HG03460 (cell line): ENCODE data around the gene LARGE2.
A peak's percentile ranks its signal among the peaks of the same experiment; 100 is the strongest.

Experiments
- ATAC-seq: cut with Tn5 transposase; IDR thresholded peaks from one replicate; pipeline ENCODE4 v1.9.1; 2021; ENCODE audit not compliant: unreplicated experiment

LARGE2 gene

DNA sequence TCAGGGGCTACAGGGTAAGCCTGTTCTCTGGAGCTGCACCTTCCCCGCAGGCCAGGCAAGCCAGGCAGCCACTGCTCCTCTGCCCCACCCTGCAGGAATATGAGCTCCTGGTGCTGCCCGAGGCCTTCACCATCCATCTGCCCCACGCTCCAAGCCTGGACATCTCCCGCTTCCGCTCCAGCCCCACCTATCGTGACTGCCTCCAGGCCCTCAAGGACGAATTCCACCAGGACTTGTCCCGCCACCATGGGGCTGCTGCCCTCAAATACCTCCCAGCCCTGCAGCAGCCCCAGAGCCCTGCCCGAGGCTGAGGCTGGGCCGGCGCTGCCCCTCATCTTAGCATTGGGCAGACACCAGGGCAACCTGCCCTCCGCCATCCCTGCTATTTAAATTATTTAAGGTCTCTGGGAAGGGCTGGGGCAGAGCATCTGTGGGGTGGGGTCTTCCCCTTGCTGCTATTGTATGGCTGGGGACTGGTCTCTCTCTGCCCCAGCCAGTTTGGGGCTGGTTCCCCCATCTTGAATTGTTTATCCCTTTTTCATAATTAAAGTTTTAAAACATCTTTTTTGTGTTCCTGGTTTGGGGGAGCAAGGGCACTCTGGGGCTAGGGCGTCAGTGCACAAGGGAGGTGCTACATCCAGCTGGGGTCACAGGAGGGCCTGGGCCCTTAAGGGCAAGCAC lies 6.2 kb downstream of the LARGE2 start:
- ATAC-seq = no peak

GRCh38 chr11:45929486-45930030 lies 7.1 kb downstream of the LARGE2 start:
- ATAC-seq = peak; percentile 13

DNA sequence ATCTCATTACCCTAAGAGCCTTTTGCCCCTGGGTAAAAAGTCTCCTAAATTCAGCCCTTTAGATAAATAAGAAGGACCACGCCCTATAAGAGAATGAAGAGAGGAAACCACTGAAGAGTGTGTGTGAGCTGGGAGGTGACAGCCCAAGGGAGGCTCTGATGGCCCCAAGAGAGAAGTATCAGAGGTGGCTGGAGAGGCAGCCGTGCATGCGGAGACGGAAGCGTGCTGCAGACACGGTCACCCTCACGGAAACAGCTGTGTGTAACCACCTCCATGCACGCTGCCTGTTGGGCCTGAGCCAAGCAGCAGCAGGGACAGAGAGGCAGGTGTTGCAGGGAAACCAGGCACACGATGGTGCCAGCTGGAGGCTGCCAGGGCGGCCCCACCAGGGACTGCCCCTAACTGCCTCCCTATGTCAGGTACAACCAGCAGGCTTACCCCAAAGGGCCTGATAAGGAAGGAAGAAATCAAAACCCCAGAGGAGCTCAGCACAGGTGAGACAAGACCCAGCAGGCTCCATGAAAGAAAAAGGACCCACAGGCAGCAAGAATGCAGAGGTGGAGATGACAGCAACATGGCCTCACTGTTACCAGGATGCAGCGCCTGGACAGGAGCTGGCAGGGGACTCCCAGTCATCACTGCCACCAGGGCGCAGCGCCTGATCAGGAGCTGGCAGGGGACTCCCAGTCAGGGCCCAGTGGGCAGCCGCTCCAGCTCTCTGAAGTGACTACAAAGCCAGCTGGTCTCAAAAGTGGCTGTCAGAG lies 7.8 kb downstream of the LARGE2 start:
- peak; percentile 88 for ATAC-seq

- no peak for ATAC-seq
Measured at GRCh38 chr11:45930951-45931570, 8.6 kb downstream of the LARGE2 start.

DNA sequence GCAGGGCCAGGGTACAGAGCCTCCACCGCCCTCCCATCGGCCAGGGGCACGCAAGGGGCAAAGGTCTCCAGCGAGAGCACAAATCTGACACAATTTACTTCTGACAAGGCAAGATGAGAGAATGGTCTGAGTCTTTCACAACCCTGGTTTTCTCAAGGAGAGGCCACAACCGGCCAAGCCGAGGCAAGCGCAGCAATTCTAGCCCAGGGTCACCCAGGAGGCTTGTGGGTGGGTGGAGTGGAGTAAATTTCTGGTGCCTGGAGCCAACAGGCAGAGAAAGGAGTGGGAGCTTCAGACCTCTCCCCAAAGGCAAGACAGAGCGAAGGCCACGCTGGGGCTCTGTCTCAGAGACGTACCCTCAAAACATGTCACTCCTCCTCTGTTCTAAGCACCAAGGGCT lies 9.3 kb downstream of the LARGE2 start:
- no peak for ATAC-seq

DNA sequence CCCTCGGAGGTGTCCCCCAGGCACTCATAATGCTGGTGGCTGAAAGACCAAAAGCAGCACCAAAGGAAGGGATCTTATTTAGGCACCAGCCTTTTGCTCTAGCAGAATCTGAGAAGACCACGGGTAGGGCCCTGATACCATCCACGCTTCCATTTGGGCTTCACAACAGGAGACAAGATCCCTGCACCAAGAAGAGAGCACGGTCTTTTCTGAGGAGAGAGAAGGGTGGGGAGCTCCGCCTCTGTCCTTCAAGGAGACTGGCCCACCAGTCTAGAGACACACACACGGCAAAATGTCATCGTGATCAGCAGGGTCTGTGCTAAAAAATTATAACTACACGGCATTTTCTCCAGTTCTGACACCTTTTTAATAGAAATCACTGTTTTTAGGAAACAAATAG lies 9.8 kb downstream of the LARGE2 start:
- ATAC-seq = no peak

- no peak for ATAC-seq
Measured at GRCh38 chr11:45933131-45933831, 10.8 kb downstream of the LARGE2 start.

DNA sequence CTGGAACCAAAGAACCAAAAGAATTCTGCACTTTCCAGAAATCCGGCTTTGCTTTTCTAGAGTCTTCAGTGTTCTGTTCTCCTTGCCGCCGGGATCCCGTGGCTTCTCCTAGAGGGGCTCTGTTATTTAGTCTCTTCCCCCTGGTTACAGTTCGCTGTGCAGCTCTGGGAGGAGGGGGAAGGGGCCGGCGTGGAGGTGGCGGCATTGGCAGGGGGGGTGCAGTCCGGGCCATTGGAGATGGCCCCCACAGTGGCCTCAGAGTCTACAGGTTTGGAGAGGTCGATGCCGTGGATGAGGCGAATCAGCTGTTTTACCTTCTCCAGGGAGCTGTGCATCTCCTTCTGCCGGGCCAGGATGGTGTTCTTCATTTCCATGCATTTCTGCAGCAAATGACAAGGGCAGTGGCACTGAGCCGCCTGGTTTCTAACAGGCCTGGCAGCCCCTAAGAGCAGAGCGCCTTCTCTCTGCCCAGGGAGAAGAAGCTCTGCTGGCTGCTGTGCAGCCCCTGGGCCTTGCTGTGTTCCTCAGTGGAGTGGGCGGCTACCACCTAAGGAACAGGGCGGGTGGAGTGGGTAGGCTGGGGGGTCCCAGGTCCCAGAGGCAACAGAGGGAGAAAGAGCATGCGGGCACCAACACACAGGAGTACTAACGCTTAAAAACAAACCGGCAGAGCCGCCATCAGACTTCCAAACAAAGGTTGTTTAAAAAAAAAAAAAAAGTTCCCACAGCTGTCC lies 11.6 kb downstream of the LARGE2 start:
- ATAC-seq = no peak

DNA sequence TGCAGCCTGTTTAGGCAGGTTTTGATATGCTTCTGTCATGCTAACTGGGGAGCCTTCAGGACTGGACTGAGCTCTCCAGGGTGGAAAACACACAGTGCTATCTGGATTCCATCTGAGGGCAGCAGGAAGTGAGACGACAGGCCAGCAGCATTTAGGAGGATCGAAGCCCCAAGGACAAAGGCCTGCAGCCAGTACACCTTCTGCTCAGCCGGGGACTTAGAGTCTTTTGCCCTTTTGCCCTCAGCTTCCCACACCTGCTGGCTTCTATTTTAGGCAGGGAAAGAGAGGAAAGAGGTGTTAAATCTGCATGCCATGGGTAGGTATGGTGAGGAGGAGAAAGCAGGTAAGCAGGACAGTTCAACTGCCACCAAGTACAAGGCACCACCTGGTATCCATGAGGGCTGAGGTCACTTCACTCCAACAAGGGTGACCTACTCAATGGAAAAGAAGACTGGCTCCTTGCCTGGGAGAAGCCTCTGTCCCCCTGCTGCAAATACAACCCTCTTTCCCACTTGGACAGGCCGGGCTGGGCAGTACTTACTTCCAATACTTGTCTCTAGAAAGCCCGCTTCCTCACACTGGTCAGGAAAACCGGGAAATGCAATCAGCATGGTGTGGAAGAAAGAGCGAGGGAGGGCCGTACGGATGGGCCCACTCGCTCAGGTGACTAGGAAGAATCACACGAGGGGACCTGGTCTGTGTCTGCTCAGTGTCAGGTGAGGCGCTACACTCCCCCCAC lies 12.3 kb downstream of the LARGE2 start:
- ATAC-seq = no peak

DNA sequence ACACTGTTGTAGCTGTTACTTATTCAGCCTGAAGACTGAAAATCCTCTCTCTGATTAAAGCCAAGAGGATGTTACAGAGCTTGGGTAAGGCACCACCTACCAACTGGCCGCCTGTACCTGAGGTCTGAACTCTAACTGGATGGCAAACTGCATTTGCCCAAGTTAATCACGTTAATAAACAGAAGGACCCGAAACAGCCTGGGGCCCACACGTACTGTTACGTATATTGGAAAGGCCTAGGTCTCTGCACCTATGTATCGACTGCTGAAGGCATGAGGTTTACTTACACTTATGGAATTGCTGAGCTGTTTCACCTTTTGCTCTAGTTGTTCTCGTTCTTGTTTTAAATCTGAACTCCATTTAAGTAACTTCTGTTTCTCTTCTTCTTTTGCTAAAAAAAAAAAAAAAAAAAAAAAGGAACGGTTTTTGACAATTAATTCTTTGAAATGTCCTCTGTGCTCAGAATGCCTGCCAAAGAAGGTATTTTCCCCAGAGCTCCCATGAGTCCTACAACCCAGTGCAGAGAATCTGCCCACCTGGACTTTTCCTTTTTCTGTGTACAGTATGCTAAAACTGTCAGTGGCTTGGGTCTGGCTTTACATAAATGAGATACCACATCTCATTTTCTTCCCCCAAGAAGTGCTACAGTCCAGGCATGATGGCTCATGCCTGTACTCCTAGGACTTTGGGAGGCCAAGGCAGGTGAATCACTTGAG lies 13.1 kb downstream of the LARGE2 start:
- ATAC-seq = no peak

DNA sequence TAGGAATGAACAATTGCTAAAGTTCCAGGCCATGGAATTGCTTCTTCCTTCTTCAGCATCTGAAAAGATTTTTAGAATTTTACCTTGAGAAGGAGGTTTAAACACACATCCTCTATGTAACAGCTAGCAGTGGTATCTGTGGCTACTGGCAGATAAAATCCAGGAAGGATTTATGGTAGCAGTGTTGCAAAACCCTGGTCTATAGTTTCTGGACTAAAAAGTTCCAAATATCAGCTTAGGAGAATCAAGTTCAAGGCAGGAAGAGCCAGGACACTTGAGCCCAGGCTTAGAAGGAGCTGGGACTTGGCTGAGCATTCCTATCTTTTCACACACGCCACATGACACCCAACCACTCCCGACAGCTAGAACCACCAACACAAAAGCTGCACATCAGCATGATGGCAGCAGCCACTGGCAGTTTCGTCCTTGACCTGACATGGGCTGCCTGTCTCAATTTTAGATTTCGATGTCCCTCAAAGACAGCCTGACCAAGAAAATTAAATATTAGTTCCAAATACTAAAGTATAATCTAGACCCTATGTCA lies 14.1 kb downstream of the LARGE2 start:
- no peak for ATAC-seq

- no peak for ATAC-seq
Measured at GRCh38 chr11:45937916-45938315, 15.5 kb downstream of the LARGE2 start.

GRCh38 chr11:45939836-45940235 lies 17.4 kb downstream of the LARGE2 start:
- no peak for ATAC-seq

- ATAC-seq = no peak
Measured at GRCh38 chr11:45941285-45941684, 18.8 kb downstream of the LARGE2 start.

DNA sequence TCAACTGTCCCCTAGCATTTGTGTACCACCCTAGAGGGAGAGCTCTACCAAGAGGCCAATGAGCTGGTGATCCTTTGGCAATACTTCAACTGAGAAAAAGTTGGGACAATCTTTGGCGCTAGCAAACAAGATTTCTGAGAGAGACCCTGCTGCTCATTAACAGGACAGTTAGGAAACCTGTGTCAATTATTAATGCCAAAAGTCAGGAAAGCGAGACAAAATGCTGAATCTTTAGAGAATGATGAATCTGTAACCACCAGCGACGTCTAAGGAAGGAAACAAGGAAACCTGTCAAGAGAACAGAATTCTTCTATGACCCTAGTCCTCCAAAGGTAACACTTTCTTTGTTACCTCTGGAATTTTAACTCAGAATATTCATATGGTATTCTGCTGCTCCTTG lies 19.9 kb downstream of the LARGE2 start:
- ATAC-seq = no peak

DNA sequence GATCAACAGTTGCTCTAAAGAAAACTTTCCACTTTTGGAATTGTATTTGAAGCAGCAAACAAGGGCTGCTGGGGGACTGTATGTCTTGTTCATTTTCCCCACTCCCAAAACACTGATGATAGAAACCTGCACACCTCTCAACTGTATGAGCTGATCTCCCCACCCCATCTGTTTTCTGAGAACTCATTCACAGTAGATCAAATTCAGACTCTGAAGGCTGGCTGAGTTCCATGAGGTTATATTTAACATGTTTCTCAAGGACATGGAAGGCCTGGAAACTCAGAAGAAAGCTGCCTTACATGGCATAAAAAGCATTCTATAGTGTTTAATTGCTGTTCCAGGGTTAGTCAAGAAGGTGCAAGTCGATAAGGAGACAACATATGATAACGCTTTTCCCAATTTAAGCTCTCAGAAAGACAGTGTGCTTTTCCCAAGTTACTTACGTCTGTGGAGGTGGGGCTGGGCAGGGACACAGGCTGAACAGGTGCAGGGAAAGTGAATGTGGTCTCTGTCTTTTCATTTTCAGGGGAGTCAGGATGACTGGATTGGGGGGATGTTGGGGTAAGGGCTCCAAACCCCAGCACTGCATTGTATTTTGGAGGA lies 23.0 kb downstream of the LARGE2 start:
- no peak for ATAC-seq

DNA sequence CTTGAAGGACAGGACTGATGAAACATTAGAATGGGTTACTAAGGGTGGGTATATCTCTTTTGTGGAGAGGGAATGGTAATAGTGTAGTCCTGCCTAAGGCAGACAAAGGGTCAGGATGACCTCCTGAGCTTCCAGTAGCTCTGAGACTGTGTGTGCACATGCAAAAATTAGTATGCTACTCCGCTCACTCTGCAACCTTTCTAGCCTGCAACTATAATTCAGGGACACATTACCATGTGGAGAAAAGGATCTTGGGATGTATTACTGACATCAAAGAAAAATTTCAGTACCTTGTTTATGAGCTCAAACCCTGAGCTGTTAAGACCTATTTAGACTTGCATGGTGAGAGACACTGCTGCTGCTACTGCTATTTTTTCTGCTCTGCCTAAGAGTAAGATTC lies 25.4 kb downstream of the LARGE2 start:
- no peak for ATAC-seq

- ATAC-seq = no peak
Measured at GRCh38 chr11:45948356-45948755, 25.9 kb downstream of the LARGE2 start.

GRCh38 chr11:45949992-45950407 lies 27.5 kb downstream of the LARGE2 start:
- ATAC-seq = no peak
